Loucy (cell line): ENCODE results near the gene IL21R.

Experiments used
- CTCF ChIP-seq: fragments of 200-600 bp; sonication (generic); conservative IDR thresholded peaks from 2 replicates; pipeline ENCODE4 v1.5.1; 2014; ENCODE audit warnings: mild to moderate bottlenecking, antibody characterized with exemption, low read length
- EZH2phosphoT487 ChIP-seq: fragments of 200-600 bp; IDR thresholded peaks from 2 replicates; pipeline ENCODE4 v1.6.1; 2018; ENCODE audit warnings: antibody characterized with exemption, mild to moderate bottlenecking, moderate library complexity, borderline replicate concordance

GRCh38 chr16:27498031-27498825 lies 96.3 kb downstream of the IL21R start:
- TF ChIP-seq EZH2phosphoT487 = no peak
- TF ChIP-seq CTCF = no peak
